PFSK-1 (cell line): ENCODE measurements around the gene ACKR2.

Experiments used
- FOXP2 ChIP-seq: optimal IDR thresholded peaks from 2 replicates; pipeline ENCODE3; 2011; ENCODE audit warnings: borderline replicate concordance, control low read depth, inconsistent platforms; ENCODE audit not compliant: insufficient read depth; ENCODE audit errors: extremely low read length, extremely low read depth
- POLR2AphosphoS5 ChIP-seq: IDR thresholded peaks from 2 replicates; pipeline ENCODE4 v1.6.1; 2012; ENCODE audit warnings: low read depth, mild to moderate bottlenecking, control low read depth, low read length, moderate library complexity
- SIN3A ChIP-seq: IDR thresholded peaks from 2 replicates; pipeline ENCODE4 v1.6.1; 2012; ENCODE audit warnings: mild to moderate bottlenecking, low read length, moderate library complexity, borderline replicate concordance; ENCODE audit not compliant: insufficient read depth
- TAF1 ChIP-seq: IDR thresholded peaks from 2 replicates; pipeline ENCODE4 v1.6.1; 2012; ENCODE audit warnings: low read length, control low read depth, borderline replicate concordance; ENCODE audit not compliant: insufficient read depth
- TF ChIP-seq, protein P1 (sequence below), 2 experiments: IDR thresholded peaks; 2 replicates each; pipeline versions ENCODE4 v1.6.1 to v1.8.0; 2011 to 2012; ENCODE audit warnings: low read depth in 2 of 2, low read length in 2 of 2, control low read depth in 1 of 2, inconsistent platforms in 1 of 2, mild to moderate bottlenecking in 1 of 2, moderate library complexity in 1 of 2; ENCODE audit not compliant: insufficient read depth in 1 of 2

DNA sequence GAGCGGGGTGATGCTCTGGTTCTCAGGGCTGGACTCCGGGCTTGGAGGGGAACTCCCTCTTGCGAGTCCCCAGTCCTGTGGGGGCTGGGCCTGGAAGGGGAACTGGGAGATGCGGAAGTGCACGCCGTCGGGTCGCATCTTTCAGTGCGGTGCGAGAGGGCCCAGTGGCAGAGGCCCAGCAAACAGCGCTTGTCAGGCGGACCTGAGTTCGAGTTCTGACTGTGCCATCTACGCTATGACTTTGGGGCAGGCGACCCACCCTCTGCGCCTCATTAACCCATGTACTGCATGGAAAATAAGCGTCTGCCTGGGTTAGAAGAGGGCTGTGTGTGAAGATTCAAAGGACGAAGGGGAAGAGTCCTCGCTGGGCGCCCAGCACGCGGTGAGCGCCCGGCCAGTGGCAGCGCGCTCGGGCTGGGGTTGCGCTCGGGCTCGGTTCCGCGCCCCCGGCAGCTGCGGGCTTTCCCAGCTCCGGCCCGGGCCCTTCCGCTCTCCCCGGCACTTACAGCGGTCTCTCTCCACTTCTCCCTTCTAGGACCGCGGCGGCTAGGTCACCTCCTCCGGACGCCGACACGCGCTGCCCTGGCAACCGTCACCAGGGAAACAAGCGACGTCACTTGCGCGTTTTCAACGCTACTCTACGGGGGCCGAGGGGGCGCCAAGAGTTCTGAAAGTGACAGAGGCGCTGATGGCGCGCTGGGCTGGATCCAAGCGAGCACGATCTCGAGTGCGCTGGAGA, 36.4 kb upstream of the ACKR2 start, which contains the start of gene CCDC13:
- TF ChIP-seq FOXP2 (peak; percentile 68), POLR2AphosphoS5 (no peak), SIN3A (0 out of 2 replicates have a peak, but pooled peaks have one; percentile 49), TAF1 (no peak)
- TF ChIP-seq, protein P1, sequence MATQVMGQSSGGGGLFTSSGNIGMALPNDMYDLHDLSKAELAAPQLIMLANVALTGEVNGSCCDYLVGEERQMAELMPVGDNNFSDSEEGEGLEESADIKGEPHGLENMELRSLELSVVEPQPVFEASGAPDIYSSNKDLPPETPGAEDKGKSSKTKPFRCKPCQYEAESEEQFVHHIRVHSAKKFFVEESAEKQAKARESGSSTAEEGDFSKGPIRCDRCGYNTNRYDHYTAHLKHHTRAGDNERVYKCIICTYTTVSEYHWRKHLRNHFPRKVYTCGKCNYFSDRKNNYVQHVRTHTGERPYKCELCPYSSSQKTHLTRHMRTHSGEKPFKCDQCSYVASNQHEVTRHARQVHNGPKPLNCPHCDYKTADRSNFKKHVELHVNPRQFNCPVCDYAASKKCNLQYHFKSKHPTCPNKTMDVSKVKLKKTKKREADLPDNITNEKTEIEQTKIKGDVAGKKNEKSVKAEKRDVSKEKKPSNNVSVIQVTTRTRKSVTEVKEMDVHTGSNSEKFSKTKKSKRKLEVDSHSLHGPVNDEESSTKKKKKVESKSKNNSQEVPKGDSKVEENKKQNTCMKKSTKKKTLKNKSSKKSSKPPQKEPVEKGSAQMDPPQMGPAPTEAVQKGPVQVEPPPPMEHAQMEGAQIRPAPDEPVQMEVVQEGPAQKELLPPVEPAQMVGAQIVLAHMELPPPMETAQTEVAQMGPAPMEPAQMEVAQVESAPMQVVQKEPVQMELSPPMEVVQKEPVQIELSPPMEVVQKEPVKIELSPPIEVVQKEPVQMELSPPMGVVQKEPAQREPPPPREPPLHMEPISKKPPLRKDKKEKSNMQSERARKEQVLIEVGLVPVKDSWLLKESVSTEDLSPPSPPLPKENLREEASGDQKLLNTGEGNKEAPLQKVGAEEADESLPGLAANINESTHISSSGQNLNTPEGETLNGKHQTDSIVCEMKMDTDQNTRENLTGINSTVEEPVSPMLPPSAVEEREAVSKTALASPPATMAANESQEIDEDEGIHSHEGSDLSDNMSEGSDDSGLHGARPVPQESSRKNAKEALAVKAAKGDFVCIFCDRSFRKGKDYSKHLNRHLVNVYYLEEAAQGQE (IDR thresholded peaks at IDR 0.05; ENCODE audit: insufficient read depth in 1 of 2, low read depth in 2 of 2, low read length in 2 of 2) = 0 out of 4 replicates have a peak, but pooled peaks of 1 of the 2 experiments have one; percentile 22
